GM21737 (cell line): Measurements from ENCODE around the gene FNIP1.
"Not testable (repeated sequence)": the region's sequence is repeated elsewhere in the genome, so short reads cannot be mapped to it uniquely, and the experiment has no call there.

ENCODE experiments used
- ATAC-seq: cut with Tn5 transposase; IDR thresholded peaks from one replicate; pipeline ENCODE4 v1.9.1; 2021; ENCODE audit warnings: mild to moderate bottlenecking, moderate library complexity; ENCODE audit not compliant: unreplicated experiment

The FNIP1 gene

GRCh38 chr5:131787736-131788135 lies 9.1 kb downstream of the FNIP1 start:
- no peak for ATAC-seq

- ATAC-seq: no peak
Observed at GRCh38 chr5:131786900-131787692, 9.7 kb downstream of the FNIP1 start.

- ATAC-seq: no peak
Observed at GRCh38 chr5:131786036-131786435, 10.8 kb downstream of the FNIP1 start.

GRCh38 chr5:131783874-131784273 lies 12.9 kb downstream of the FNIP1 start:
- ATAC-seq: no peak

GRCh38 chr5:131783357-131783756 lies 13.5 kb downstream of the FNIP1 start:
- ATAC-seq: no peak

- no peak for ATAC-seq
Observed at GRCh38 chr5:131782717-131783116, 14.1 kb downstream of the FNIP1 start.

- not testable (repeated sequence) for ATAC-seq
Observed at GRCh38 chr5:131778141-131778540, 18.7 kb downstream of the FNIP1 start.

GRCh38 chr5:131776450-131776849 lies 20.4 kb downstream of the FNIP1 start:
- ATAC-seq: no peak

GRCh38 chr5:131774652-131775367 lies 22.0 kb downstream of the FNIP1 start:
- ATAC-seq: no peak

GRCh38 chr5:131773805-131774204 lies 23.0 kb downstream of the FNIP1 start:
- no peak for ATAC-seq

- no peak for ATAC-seq
Observed at GRCh38 chr5:131771692-131772091, 25.1 kb downstream of the FNIP1 start.

GRCh38 chr5:131769961-131770360 lies 26.9 kb downstream of the FNIP1 start:
- no peak for ATAC-seq

- no peak for ATAC-seq
Observed at GRCh38 chr5:131769336-131769735, 27.5 kb downstream of the FNIP1 start.

GRCh38 chr5:131767891-131768290 lies 28.9 kb downstream of the FNIP1 start:
- no peak for ATAC-seq

- ATAC-seq: no peak
Observed at GRCh38 chr5:131766689-131767088, 30.1 kb downstream of the FNIP1 start.

- ATAC-seq: no peak
Observed at GRCh38 chr5:131765261-131765660, 31.6 kb downstream of the FNIP1 start.

GRCh38 chr5:131763968-131764367 lies 32.8 kb downstream of the FNIP1 start:
- no peak for ATAC-seq

GRCh38 chr5:131760793-131761192 lies 36.0 kb downstream of the FNIP1 start:
- ATAC-seq: no peak

- ATAC-seq: no peak
Observed at GRCh38 chr5:131759704-131760103, 37.1 kb downstream of the FNIP1 start.

- no peak for ATAC-seq
Observed at GRCh38 chr5:131758520-131758900, 38.3 kb downstream of the FNIP1 start.

GRCh38 chr5:131757830-131758519 lies 38.8 kb downstream of the FNIP1 start:
- no peak for ATAC-seq

GRCh38 chr5:131756942-131757341 lies 39.9 kb downstream of the FNIP1 start:
- no peak for ATAC-seq
